GM23338 (cell line): ENCODE measurements around the gene FGF11. TPM values are rescaled to one million over a fixed set of nuclear protein-coding genes. Genes with fewer than 3 reads are reported as not detected.

Experiments
- ATAC-seq: fragments of 200-7000 bp; cut with Tn5 transposase; 3 replicates; pipeline ENCODE4 v1.9.1; 2020
- DNase-seq: peaks from one replicate; pipeline ENCODE4 v3.0.0-alpha.2; 2015; ENCODE audit warnings: low spot score
- H2AFZ ChIP-seq: fragments of 200-600 bp; sonication (generic); 2 replicates; pipeline ENCODE4 v1.8.0; 2016; ENCODE audit warnings: antibody characterized with exemption, mild to moderate bottlenecking, moderate library complexity
- H3F3A ChIP-seq: fragments of 200-600 bp; sonication (generic); replicated peaks from 2 replicates; pipeline ENCODE4 v1.8.0; 2017; ENCODE audit warnings: antibody characterized with exemption, mixed run types, low read depth
- H3K27ac ChIP-seq: fragments of 200-600 bp; sonication (generic); 2 replicates; pipeline ENCODE4 v1.6.1; 2016; ENCODE audit warnings: low read depth
- H3K27me3 ChIP-seq: fragments of 200-600 bp; sonication (generic); 2 replicates; pipeline ENCODE4 v1.8.0; 2016; ENCODE audit warnings: mild to moderate bottlenecking, mixed run types, moderate library complexity; ENCODE audit not compliant: insufficient read depth
- H3K36me3 ChIP-seq: fragments of 200-600 bp; sonication (generic); 2 replicates; pipeline ENCODE4 v1.8.0; 2016; ENCODE audit warnings: mild to moderate bottlenecking; ENCODE audit not compliant: insufficient read depth
- H3K4me1 ChIP-seq: fragments of 200-600 bp; sonication (generic); 2 replicates; pipeline ENCODE4 v1.8.0; 2016; ENCODE audit warnings: mild to moderate bottlenecking, moderate library complexity; ENCODE audit not compliant: insufficient read depth
- H3K4me2 ChIP-seq: fragments of 200-600 bp; sonication (generic); 2 replicates; pipeline ENCODE4 v1.7.1; 2017; ENCODE audit warnings: mixed run types
- H3K4me3 ChIP-seq: fragments of 200-600 bp; sonication (generic); 2 replicates; pipeline ENCODE4 v1.6.1; 2016; ENCODE audit warnings: mixed run types
- H3K79me2 ChIP-seq: fragments of 200-600 bp; sonication (generic); replicated peaks from 2 replicates; pipeline ENCODE4 v1.8.0; 2017; ENCODE audit warnings: mild to moderate bottlenecking; ENCODE audit not compliant: insufficient read depth
- H3K9me2 ChIP-seq: fragments of 200-600 bp; sonication (generic); 2 replicates; pipeline ENCODE4 v1.8.0; 2017; ENCODE audit not compliant: insufficient read depth
- H4K20me1 ChIP-seq: fragments of 200-600 bp; sonication (generic); replicated peaks from 2 replicates; pipeline ENCODE4 v1.8.0; 2017; ENCODE audit warnings: mild to moderate bottlenecking; ENCODE audit not compliant: insufficient read depth
- H3K27ac Mint-ChIP-seq: 2 replicates; pipeline ENCODE4 v1.8.0; 2020; ENCODE audit warnings: inconsistent platforms, mild to moderate bottlenecking, moderate library complexity, mixed read lengths
- H3K27me3 Mint-ChIP-seq: 3 replicates; pipeline ENCODE4 v1.8.0; 2022; ENCODE audit warnings: low read depth, mild to moderate bottlenecking, moderate library complexity, mixed read lengths, inconsistent platforms; ENCODE audit not compliant: insufficient read depth, poor library complexity
- H3K36me3 Mint-ChIP-seq: 3 replicates; pipeline ENCODE4 v1.8.0; 2021; ENCODE audit warnings: low read depth, mild to moderate bottlenecking, inconsistent platforms, moderate library complexity, mixed read lengths
- H3K4me1 Mint-ChIP-seq: 3 replicates; pipeline ENCODE4 v1.8.0; 2020; ENCODE audit warnings: mild to moderate bottlenecking, inconsistent platforms, mixed read lengths
- H3K4me3 Mint-ChIP-seq: 3 replicates; pipeline ENCODE4 v1.8.0; 2021; ENCODE audit warnings: moderate library complexity, mild to moderate bottlenecking, inconsistent platforms, mixed read lengths
- H3K9me3 Mint-ChIP-seq: 3 replicates; pipeline ENCODE4 v1.8.0; 2020; ENCODE audit warnings: moderate library complexity, mild to moderate bottlenecking, inconsistent platforms, mixed read lengths
- CREB1 ChIP-seq: fragments of 250-450 bp; sonication (Bioruptor Pico); IDR thresholded peaks from 2 replicates; pipeline ENCODE4 v1.5.0; 2020; ENCODE audit warnings: low read depth, mild to moderate bottlenecking, moderate library complexity
- EZH2 ChIP-seq: fragments of 200-600 bp; sonication (generic); IDR thresholded peaks from one replicate; pipeline ENCODE4 v1.8.0; 2017; ENCODE audit warnings: antibody characterized with exemption, mild to moderate bottlenecking, low read depth; ENCODE audit not compliant: unreplicated experiment
- EZH2phosphoT487 ChIP-seq: fragments of 200-600 bp; sonication (generic); IDR thresholded peaks from one replicate; pipeline ENCODE4 v1.8.1; 2018; ENCODE audit warnings: antibody characterized with exemption; ENCODE audit not compliant: unreplicated experiment
- JUNB ChIP-seq: IDR thresholded peaks from one replicate; pipeline ENCODE4 v1.6.1; 2016; ENCODE audit warnings: antibody characterized with exemption; ENCODE audit not compliant: unreplicated experiment
- NANOG ChIP-seq: IDR thresholded peaks from 2 replicates; pipeline ENCODE4 v1.6.1; 2016; ENCODE audit warnings: antibody characterized with exemption, borderline replicate concordance
- POLR2AphosphoS5 ChIP-seq: IDR thresholded peaks from 2 replicates; pipeline ENCODE4 v1.6.1; 2016; ENCODE audit warnings: antibody characterized with exemption, low read depth
- STAT1 ChIP-seq: IDR thresholded peaks from one replicate; pipeline ENCODE4 v1.6.1; 2016; ENCODE audit warnings: antibody characterized with exemption; ENCODE audit not compliant: unreplicated experiment
- ZNF114 ChIP-seq: fragments of 250-450 bp; sonication (Bioruptor Pico); IDR thresholded peaks from 2 replicates; pipeline ENCODE4 v1.5.0; 2020; ENCODE audit warnings: mild to moderate bottlenecking, moderate library complexity
- ZNF331 ChIP-seq: fragments of 250-450 bp; sonication (Bioruptor Pico); IDR thresholded peaks from 2 replicates; pipeline ENCODE4 v1.5.0; 2020; ENCODE audit warnings: low read depth, mild to moderate bottlenecking, moderate library complexity
- polyA plus RNA-seq: library from polyadenylated mRNA; unstranded; fragments of >200 nt; fragmentation: Nextera tagmentation; extraction: Ambion mirVana; gene quantifications from 2 replicates; pipeline ENCODE4 v1.2.1, GENCODE V29; 2016
- total RNA-seq: library from RNA; depleted of rRNA; stranded (reverse); fragments of >200 nt; shearing (Covaris generic); gene quantifications from 2 replicates; pipeline ENCODE4 v1.2.3, GENCODE V29; 2014
- TF ChIP-seq, protein P1 (sequence below): IDR thresholded peaks from one replicate; pipeline ENCODE4 v1.6.1; 2018; ENCODE audit warnings: antibody characterized with exemption; ENCODE audit not compliant: unreplicated experiment
- TF ChIP-seq, protein P2 (sequence below), 2 experiments: fragments of 200-600 bp in 1 of 2; sonication (generic) in 1 of 2; conservative IDR thresholded peaks; 2 replicates each; pipeline versions ENCODE4 v1.5.1 to v1.6.1; 2016 to 2017; ENCODE audit warnings: antibody characterized with exemption in 2 of 2, low read depth in 2 of 2, mild to moderate bottlenecking in 2 of 2, moderate library complexity in 1 of 2
- TF ChIP-seq, protein P3 (sequence below): fragments of 250-450 bp; sonication (Bioruptor Pico); IDR thresholded peaks from 2 replicates; pipeline ENCODE4 v1.5.0; 2020; ENCODE audit warnings: mild to moderate bottlenecking, moderate library complexity
- TF ChIP-seq, protein P4 (sequence below): IDR thresholded peaks from 2 replicates; pipeline ENCODE4 v1.6.1; 2016; ENCODE audit warnings: antibody characterized with exemption

FGF11 gene
- total and polyA plus RNA-seq, 2 experiments from 2014 or later = 11.1 to 16.6 TPM

DNA sequence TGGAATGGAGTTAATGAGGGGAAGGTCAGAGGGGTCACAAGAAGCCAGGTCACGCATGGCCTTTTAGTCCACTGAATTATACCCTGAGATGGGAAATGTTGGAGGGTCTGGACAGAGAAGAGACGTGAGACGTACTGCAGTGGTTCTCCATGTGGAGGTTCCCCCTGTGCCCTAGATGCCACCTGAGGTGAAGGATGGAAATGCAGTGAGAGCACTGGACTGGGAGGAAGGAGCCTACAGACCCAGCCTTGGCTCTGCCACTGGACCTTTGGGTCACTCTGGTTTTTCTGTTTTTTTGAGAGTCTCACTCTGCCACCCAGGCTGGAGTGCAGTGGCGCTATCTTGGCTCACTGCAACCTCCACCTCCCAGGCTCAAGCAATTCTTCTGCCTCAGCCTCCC lies 43.2 kb upstream of the FGF11 start:
- no peaks in the 10 kb centered on the region; the same call in 1 of the 2 replicates for H3K4me1 ChIP-seq
- no peak for DNase-seq
- Mint-ChIP-seq H3K4me1 (peaks cover 12% of the 10 kb centered on the region), H3K4me3 (no peak overlapping the region; the same call in 2 of the 3 replicates), H3K27me3 (peaks cover 16% of the 10 kb centered on the region), H3K27ac (no peak overlapping the region), H3K9me3 (no peaks in the 10 kb centered on the region), H3K36me3 (peaks cover 15% of the 10 kb centered on the region; the same call in 2 of the 3 replicates)
- peaks cover 24% of the 10 kb centered on the region; the same call in 1 of the 2 replicates for H3F3A ChIP-seq
- H3K27me3 ChIP-seq = no peaks in the 10 kb centered on the region
- TF ChIP-seq, protein P1, sequence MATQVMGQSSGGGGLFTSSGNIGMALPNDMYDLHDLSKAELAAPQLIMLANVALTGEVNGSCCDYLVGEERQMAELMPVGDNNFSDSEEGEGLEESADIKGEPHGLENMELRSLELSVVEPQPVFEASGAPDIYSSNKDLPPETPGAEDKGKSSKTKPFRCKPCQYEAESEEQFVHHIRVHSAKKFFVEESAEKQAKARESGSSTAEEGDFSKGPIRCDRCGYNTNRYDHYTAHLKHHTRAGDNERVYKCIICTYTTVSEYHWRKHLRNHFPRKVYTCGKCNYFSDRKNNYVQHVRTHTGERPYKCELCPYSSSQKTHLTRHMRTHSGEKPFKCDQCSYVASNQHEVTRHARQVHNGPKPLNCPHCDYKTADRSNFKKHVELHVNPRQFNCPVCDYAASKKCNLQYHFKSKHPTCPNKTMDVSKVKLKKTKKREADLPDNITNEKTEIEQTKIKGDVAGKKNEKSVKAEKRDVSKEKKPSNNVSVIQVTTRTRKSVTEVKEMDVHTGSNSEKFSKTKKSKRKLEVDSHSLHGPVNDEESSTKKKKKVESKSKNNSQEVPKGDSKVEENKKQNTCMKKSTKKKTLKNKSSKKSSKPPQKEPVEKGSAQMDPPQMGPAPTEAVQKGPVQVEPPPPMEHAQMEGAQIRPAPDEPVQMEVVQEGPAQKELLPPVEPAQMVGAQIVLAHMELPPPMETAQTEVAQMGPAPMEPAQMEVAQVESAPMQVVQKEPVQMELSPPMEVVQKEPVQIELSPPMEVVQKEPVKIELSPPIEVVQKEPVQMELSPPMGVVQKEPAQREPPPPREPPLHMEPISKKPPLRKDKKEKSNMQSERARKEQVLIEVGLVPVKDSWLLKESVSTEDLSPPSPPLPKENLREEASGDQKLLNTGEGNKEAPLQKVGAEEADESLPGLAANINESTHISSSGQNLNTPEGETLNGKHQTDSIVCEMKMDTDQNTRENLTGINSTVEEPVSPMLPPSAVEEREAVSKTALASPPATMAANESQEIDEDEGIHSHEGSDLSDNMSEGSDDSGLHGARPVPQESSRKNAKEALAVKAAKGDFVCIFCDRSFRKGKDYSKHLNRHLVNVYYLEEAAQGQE = no peak
- no peak for TF ChIP-seq CREB1
- no peak for TF ChIP-seq EZH2phosphoT487
- no peak for TF ChIP-seq ZNF114 (CRISPR knock-in tag)
- no peak for TF ChIP-seq ZNF331 (CRISPR knock-in tag)
- TF ChIP-seq, protein P2, sequence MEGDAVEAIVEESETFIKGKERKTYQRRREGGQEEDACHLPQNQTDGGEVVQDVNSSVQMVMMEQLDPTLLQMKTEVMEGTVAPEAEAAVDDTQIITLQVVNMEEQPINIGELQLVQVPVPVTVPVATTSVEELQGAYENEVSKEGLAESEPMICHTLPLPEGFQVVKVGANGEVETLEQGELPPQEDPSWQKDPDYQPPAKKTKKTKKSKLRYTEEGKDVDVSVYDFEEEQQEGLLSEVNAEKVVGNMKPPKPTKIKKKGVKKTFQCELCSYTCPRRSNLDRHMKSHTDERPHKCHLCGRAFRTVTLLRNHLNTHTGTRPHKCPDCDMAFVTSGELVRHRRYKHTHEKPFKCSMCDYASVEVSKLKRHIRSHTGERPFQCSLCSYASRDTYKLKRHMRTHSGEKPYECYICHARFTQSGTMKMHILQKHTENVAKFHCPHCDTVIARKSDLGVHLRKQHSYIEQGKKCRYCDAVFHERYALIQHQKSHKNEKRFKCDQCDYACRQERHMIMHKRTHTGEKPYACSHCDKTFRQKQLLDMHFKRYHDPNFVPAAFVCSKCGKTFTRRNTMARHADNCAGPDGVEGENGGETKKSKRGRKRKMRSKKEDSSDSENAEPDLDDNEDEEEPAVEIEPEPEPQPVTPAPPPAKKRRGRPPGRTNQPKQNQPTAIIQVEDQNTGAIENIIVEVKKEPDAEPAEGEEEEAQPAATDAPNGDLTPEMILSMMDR (conservative IDR thresholded peaks at IDR 0.05; ENCODE audit: low read depth in 2 of 2) = no peak
- TF ChIP-seq POLR2AphosphoS5 = no peak
- TF ChIP-seq, protein P3, sequence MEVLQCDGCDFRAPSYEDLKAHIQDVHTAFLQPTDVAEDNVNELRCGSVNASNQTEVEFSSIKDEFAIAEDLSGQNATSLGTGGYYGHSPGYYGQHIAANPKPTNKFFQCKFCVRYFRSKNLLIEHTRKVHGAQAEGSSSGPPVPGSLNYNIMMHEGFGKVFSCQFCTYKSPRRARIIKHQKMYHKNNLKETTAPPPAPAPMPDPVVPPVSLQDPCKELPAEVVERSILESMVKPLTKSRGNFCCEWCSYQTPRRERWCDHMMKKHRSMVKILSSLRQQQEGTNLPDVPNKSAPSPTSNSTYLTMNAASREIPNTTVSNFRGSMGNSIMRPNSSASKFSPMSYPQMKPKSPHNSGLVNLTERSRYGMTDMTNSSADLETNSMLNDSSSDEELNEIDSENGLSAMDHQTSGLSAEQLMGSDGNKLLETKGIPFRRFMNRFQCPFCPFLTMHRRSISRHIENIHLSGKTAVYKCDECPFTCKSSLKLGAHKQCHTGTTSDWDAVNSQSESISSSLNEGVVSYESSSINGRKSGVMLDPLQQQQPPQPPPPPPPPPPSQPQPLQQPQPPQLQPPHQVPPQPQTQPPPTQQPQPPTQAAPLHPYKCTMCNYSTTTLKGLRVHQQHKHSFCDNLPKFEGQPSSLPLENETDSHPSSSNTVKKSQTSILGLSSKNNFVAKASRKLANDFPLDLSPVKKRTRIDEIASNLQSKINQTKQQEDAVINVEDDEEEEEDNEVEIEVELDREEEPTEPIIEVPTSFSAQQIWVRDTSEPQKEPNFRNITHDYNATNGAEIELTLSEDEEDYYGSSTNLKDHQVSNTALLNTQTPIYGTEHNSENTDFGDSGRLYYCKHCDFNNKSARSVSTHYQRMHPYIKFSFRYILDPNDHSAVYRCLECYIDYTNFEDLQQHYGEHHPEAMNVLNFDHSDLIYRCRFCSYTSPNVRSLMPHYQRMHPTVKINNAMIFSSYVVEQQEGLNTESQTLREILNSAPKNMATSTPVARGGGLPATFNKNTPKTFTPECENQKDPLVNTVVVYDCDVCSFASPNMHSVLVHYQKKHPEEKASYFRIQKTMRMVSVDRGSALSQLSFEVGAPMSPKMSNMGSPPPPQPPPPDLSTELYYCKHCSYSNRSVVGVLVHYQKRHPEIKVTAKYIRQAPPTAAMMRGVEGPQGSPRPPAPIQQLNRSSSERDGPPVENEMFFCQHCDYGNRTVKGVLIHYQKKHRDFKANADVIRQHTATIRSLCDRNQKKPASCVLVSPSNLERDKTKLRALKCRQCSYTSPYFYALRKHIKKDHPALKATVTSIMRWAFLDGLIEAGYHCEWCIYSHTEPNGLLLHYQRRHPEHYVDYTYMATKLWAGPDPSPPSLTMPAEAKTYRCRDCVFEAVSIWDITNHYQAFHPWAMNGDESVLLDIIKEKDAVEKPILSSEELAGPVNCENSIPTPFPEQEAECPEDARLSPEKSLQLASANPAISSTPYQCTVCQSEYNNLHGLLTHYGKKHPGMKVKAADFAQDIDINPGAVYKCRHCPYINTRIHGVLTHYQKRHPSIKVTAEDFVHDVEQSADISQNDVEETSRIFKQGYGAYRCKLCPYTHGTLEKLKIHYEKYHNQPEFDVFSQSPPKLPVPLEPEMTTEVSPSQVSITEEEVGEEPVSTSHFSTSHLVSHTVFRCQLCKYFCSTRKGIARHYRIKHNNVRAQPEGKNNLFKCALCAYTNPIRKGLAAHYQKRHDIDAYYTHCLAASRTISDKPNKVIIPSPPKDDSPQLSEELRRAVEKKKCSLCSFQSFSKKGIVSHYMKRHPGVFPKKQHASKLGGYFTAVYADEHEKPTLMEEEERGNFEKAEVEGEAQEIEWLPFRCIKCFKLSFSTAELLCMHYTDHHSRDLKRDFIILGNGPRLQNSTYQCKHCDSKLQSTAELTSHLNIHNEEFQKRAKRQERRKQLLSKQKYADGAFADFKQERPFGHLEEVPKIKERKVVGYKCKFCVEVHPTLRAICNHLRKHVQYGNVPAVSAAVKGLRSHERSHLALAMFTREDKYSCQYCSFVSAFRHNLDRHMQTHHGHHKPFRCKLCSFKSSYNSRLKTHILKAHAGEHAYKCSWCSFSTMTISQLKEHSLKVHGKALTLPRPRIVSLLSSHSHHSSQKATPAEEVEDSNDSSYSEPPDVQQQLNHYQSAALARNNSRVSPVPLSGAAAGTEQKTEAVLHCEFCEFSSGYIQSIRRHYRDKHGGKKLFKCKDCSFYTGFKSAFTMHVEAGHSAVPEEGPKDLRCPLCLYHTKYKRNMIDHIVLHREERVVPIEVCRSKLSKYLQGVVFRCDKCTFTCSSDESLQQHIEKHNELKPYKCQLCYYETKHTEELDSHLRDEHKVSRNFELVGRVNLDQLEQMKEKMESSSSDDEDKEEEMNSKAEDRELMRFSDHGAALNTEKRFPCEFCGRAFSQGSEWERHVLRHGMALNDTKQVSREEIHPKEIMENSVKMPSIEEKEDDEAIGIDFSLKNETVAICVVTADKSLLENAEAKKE = no peak
- TF ChIP-seq, protein P4, sequence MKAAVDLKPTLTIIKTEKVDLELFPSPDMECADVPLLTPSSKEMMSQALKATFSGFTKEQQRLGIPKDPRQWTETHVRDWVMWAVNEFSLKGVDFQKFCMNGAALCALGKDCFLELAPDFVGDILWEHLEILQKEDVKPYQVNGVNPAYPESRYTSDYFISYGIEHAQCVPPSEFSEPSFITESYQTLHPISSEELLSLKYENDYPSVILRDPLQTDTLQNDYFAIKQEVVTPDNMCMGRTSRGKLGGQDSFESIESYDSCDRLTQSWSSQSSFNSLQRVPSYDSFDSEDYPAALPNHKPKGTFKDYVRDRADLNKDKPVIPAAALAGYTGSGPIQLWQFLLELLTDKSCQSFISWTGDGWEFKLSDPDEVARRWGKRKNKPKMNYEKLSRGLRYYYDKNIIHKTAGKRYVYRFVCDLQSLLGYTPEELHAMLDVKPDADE = no peak
- no peak for TF ChIP-seq EZH2
- TF ChIP-seq STAT1 = no peak
- TF ChIP-seq JUNB = no peak
- no peak for TF ChIP-seq NANOG
- no peaks in the 10 kb centered on the region for H3K9me2 ChIP-seq
- peaks cover 10% of the 10 kb centered on the region for H4K20me1 ChIP-seq
- no peak overlapping the region for H2AFZ ChIP-seq
- no peak overlapping the region for H3K27ac ChIP-seq
- H3K36me3 ChIP-seq = peaks cover under 1% of the 10 kb centered on the region; the same call in 1 of the 2 replicates
- H3K4me3 ChIP-seq = no peak overlapping the region
- H3K4me2 ChIP-seq = no peak overlapping the region
- no peak for ATAC-seq
- H3K79me2 ChIP-seq = no peaks in the 10 kb centered on the region
